HepG2 (cell line): ENCODE measurements around the gene CRAT. TPM values are rescaled to one million over a fixed set of nuclear protein-coding genes. Genes with fewer than 3 reads are reported as not detected.

Experiments
- ATAC-seq: fragments of 200-7000 bp; cut with Tn5 transposase; 3 replicates; pipeline ENCODE4 v1.9.1; 2020; ENCODE audit warnings: mild to moderate bottlenecking, moderate library complexity
- BruUV-seq: library from RNA; stranded (reverse); fragments of 400-500 nt; replicated peaks from 2 replicates; lab custom pipeline; 2021; lab: Mats Ljungman, UMichigan
- CTCF ChIA-PET: fragments of 300-600 bp; formaldehyde crosslinking; extraction: SDS; loops from one replicate; lab custom pipeline; 2021; ENCODE audit warnings: low total read pairs, inconsistent platforms, low intra/inter-chr PET ratio; lab: Yijun Ruan, JAX
- POLR2A ChIA-PET: fragments of 350-600 bp; sonication (Branson Sonifier 250); formaldehyde crosslinking; loops from one replicate; lab custom pipeline; 2020; ENCODE audit warnings: antibody characterized with exemption, inconsistent platforms; lab: Yijun Ruan, JAX
- DNase-seq: peaks from one replicate; pipeline ENCODE4 v3.0.0-alpha.2; 2015; ENCODE audit warnings: low spot score
- FAIRE-seq: peaks from 3 replicates; lab custom pipeline; 2011; peaks lifted over from hg19 to GRCh38; lab: Jason Lieb, UNC
- H2AFZ ChIP-seq: one replicate; pipeline ENCODE4 v1.6.1; 2011; ENCODE audit warnings: low read length, inconsistent platforms
- H3K27ac ChIP-seq: fragments of 300-600 bp; 3 replicates; pipeline ENCODE4 v1.8.0; 2011; ENCODE audit warnings: mixed run types, mild to moderate bottlenecking, mixed read lengths, low read length, inconsistent platforms; ENCODE audit not compliant: insufficient read depth; ENCODE audit errors: extremely low read length
- H3K27me3 ChIP-seq, 2 experiments: fragments of 200-600 bp in 1 of 2; 2 replicates in 1 of 2; 3 replicates in 1 of 2; pipeline versions ENCODE4 v1.6.0 to v1.8.0; 2011; ENCODE audit warnings: low read length in 2 of 2, mild to moderate bottlenecking in 2 of 2, moderate library complexity in 2 of 2, inconsistent platforms in 1 of 2; ENCODE audit not compliant: insufficient read depth in 2 of 2, control insufficient read depth in 1 of 2
- H3K36me3 ChIP-seq, 2 experiments: fragments of 200-600 bp in 1 of 2; replicated peaks in 1 of 2; 2 replicates in 1 of 2; 3 replicates in 1 of 2; pipeline versions ENCODE4 v1.5.1 to v1.8.0; 2011; ENCODE audit warnings: low read length in 2 of 2, inconsistent platforms in 1 of 2; ENCODE audit not compliant: insufficient read depth in 2 of 2, control insufficient read depth in 1 of 2
- H3K4me1 ChIP-seq: 2 replicates; pipeline ENCODE4 v1.5.1; 2012; ENCODE audit warnings: low read length, inconsistent platforms; ENCODE audit not compliant: insufficient read depth
- H3K4me2 ChIP-seq: 2 replicates; pipeline ENCODE4 v1.6.0; 2011; ENCODE audit warnings: low read depth, low read length, inconsistent platforms
- H3K4me3 ChIP-seq, 3 experiments: fragments of 200-600 bp in 1 of 3; sonication (generic), shearing (Covaris generic) in 1 of 3; replicated peaks in 1 of 3; 2 replicates each; pipeline ENCODE4 v1.5.1; 2011 to 2016; ENCODE audit warnings: low read length in 3 of 3, inconsistent platforms in 2 of 3, low read depth in 2 of 3, mild to moderate bottlenecking in 2 of 3, control low read depth in 1 of 3, mixed read lengths in 1 of 3; ENCODE audit not compliant: insufficient read depth in 1 of 3
- H3K79me2 ChIP-seq: one replicate; pipeline ENCODE4 v1.6.1; 2011; ENCODE audit warnings: low read length, inconsistent platforms; ENCODE audit not compliant: insufficient read depth
- H3K9ac ChIP-seq: 2 replicates; pipeline ENCODE4 v1.6.0; 2011; ENCODE audit warnings: mild to moderate bottlenecking, low read depth, low read length, inconsistent platforms; ENCODE audit not compliant: insufficient read depth
- H3K9me3 ChIP-seq: 2 replicates; pipeline ENCODE4 v1.5.1; 2012; ENCODE audit warnings: mild to moderate bottlenecking, low read length
- H4K20me1 ChIP-seq: 2 replicates; pipeline ENCODE4 v1.6.0; 2011; ENCODE audit warnings: inconsistent platforms, mild to moderate bottlenecking, low read length, moderate library complexity; ENCODE audit not compliant: insufficient read depth
- AKNA ChIP-seq: sonication (generic); formaldehyde crosslinking; IDR thresholded peaks from 2 replicates; pipeline ENCODE4 v1.4.0; 2020; ENCODE audit warnings: missing genetic modification reagents, borderline replicate concordance
- DBP ChIP-seq: sonication (generic); formaldehyde crosslinking; IDR thresholded peaks from 2 replicates; pipeline ENCODE4 v1.4.0; 2020; ENCODE audit warnings: missing genetic modification reagents; ENCODE audit errors: not compliant biosample characterization
- KDM5B ChIP-seq: sonication (generic); formaldehyde crosslinking; IDR thresholded peaks from 2 replicates; pipeline ENCODE4 v1.4.0; 2020; ENCODE audit warnings: missing genetic modification reagents, mild to moderate bottlenecking, borderline replicate concordance
- NFE2L1 ChIP-seq: sonication (generic); formaldehyde crosslinking; IDR thresholded peaks from 2 replicates; pipeline ENCODE4 v1.4.0; 2020; ENCODE audit warnings: missing genetic modification reagents, mild to moderate bottlenecking, borderline replicate concordance
- THAP7 ChIP-seq: sonication (generic); formaldehyde crosslinking; IDR thresholded peaks from 2 replicates; pipeline ENCODE4 v1.8.1; 2023; ENCODE audit warnings: mild to moderate bottlenecking, missing genetic modification reagents
- XBP1 ChIP-seq: sonication (generic); formaldehyde crosslinking; IDR thresholded peaks from 2 replicates; pipeline ENCODE4 v1.5.0; 2020; ENCODE audit warnings: missing genetic modification reagents
- ZBTB40 ChIP-seq, 2 experiments: fragments of 450-650 bp in 1 of 2; sonication (generic) in 1 of 2; formaldehyde crosslinking in 1 of 2; IDR thresholded peaks; 2 replicates each; pipeline versions ENCODE4 v1.6.1 to v1.8.0; 2016 to 2022; ENCODE audit warnings: antibody characterized with exemption in 1 of 2, mild to moderate bottlenecking in 1 of 2, missing genetic modification reagents in 1 of 2
- ZMYM4 ChIP-seq: sonication (generic); formaldehyde crosslinking; IDR thresholded peaks from 2 replicates; pipeline ENCODE4 v1.8.1; 2023; ENCODE audit warnings: mild to moderate bottlenecking, missing genetic modification reagents
- WGBS: methylation state at CpG from one replicate; pipeline ENCODE4 v1.1.6; 2017; ENCODE audit warnings: low lambda C conversion rate; 5-methylcytosine and 5-hydroxymethylcytosine counted together
- in situ Hi-C: cut with HindIII; loops from 2 replicates; pipeline ENCODE4 v1.10.0; 2017; ENCODE audit warnings: low pct_unique_long_range_greater_than_20kb; ENCODE audit not compliant: extremely low pct_ligation_motif_present
- intact Hi-C: fragments of 100-400 bp; cut with micrococcal nuclease; formaldehyde crosslinking; loops from one replicate; pipeline ENCODE4 v1.10.0; 2022; ENCODE audit not compliant: unreplicated experiment
- polyA plus RNA-seq, 8 experiments: library from polyadenylated mRNA; depleted of rRNA in 3 of 8; stranded (reverse) in 7 of 8; unstranded in 1 of 8; fragments of >200 nt; fragmentation: Illumina TruSeq in 4 of 8; extraction: Trizol in 4 of 8; gene quantifications; 2 replicates each; pipeline versions ENCODE4 v1.2.1 to v1.2.3, GENCODE V29; 2011 to 2016; ENCODE audit warnings: low read depth in 4 of 8, missing spikeins in 1 of 8, mixed read lengths in 1 of 8; ENCODE audit not compliant: insufficient read depth in 1 of 8
- total RNA-seq, 5 experiments: library from RNA; depleted of rRNA; stranded (reverse); fragments of >200 nt; fragmentation: Illumina TruSeq; extraction: Trizol; gene quantifications; 2 replicates each; pipeline ENCODE4 v1.2.3, GENCODE V29; 2016; ENCODE audit warnings: low read depth in 1 of 5

The CRAT gene
- total and polyA plus RNA-seq, 2 of the 13 experiments (the other 11 are each of a cell fraction or from before 2014, with no cell fraction given) = 26.1 to 26.6 TPM

GRCh38 chr9:129135476-129135875 is 24.9 kb upstream of the CRAT start:
- ChIA-PET POLR2A (no interaction called here), CTCF (interaction anchor here (0.6 kb wide), 1 partner anchor 25 kb away, joined by 3 read pairs; no protein-coding TSS in a partner anchor)
- no peaks in the 10 kb centered on the region for H3K79me2 ChIP-seq
- peaks cover 14% of the 10 kb centered on the region for H3K4me1 ChIP-seq
- no TSS peak for BruUV-seq
- no peak overlapping the region for H3K4me2 ChIP-seq
- ATAC-seq (no peak), FAIRE-seq (no peak), DNase-seq (no peak)
- H3K9ac ChIP-seq = no peak overlapping the region
- H2AFZ ChIP-seq = no peak overlapping the region
- H3K27ac ChIP-seq = no peak overlapping the region
- intact Hi-C loops (no loop called here), in situ Hi-C loops (no loop called here)
- no peaks in the 10 kb centered on the region for H3K27me3 ChIP-seq
- H3K36me3 ChIP-seq = peaks cover 18 to 70% of the 10 kb centered on the region in 2 experiments
- 96% methylated on average over 4 of the region's 6 CpGs for WGBS
- H3K9me3 ChIP-seq = no peaks in the 10 kb centered on the region
- H4K20me1 ChIP-seq = no peaks in the 10 kb centered on the region
- no peak overlapping the region for H3K4me3 ChIP-seq
- TF ChIP-seq NFE2L1 = no peak
- no peak for TF ChIP-seq XBP1 (CRISPR knock-in tag)
- no peak for TF ChIP-seq DBP (CRISPR knock-in tag)
- TF ChIP-seq ZBTB40 (IDR thresholded peaks at IDR 0.05) = no peak
- no peak for TF ChIP-seq ZBTB40 (CRISPR knock-in tag; IDR thresholded peaks at IDR 0.05)
- no peak for TF ChIP-seq KDM5B (CRISPR knock-in tag)
- TF ChIP-seq AKNA (CRISPR knock-in tag) = no peak
- TF ChIP-seq ZMYM4 (CRISPR knock-in tag) = no peak
- no peak for TF ChIP-seq THAP7 (CRISPR knock-in tag)
